Dermis microvascular lymphatic vessel endothelial cell (primary cell): ENCODE measurements around the gene ANKRD23. TPM values are rescaled to one million over a fixed set of nuclear protein-coding genes. Genes with fewer than 3 reads are reported as not detected.
"Not testable (repeated sequence)": the region's sequence is repeated elsewhere in the genome, so short reads cannot be mapped to it uniquely, and the experiment has no call there.

Source experiments
- DNase-seq, 2 donors: peaks; one replicate each; pipeline versions ENCODE4 v3.0.0 to v3.0.0-alpha.2; 2010; ENCODE audit warnings: low read depth in 2 of 2
- total RNA-seq: library from RNA; depleted of rRNA; stranded (reverse); fragments of >200 nt; gene quantifications from 2 replicates; pipeline ENCODE4 v1.2.1, GENCODE V29; 2014

The ANKRD23 gene
- total RNA-seq, 1 donor from 2014 or later, result 0.51 TPM

GRCh38 chr2:96864343-96865091 lies 20.7 kb upstream of the ANKRD23 start:
- no peak for DNase-seq

- no peak for DNase-seq
Observed at GRCh38 chr2:96863575-96864342, 19.9 kb upstream of the ANKRD23 start.

GRCh38 chr2:96863056-96863455 lies 19.2 kb upstream of the ANKRD23 start:
- DNase-seq, result not testable (repeated sequence)

GRCh38 chr2:96861074-96861473 lies 17.3 kb upstream of the ANKRD23 start:
- DNase-seq, result no peak

GRCh38 chr2:96860065-96861029 lies 16.5 kb upstream of the ANKRD23 start:
- no peak for DNase-seq

GRCh38 chr2:96859681-96860064 lies 15.9 kb upstream of the ANKRD23 start:
- no peak for DNase-seq

- no peak for DNase-seq
Observed at GRCh38 chr2:96859099-96859649, 15.4 kb upstream of the ANKRD23 start.

GRCh38 chr2:96857667-96858372 lies 14.0 kb upstream of the ANKRD23 start, which contains the start of gene ANKRD39:
TSS of gene ANKRD39 (minus strand) at chr2:96858016. CDS start at chr2:96857987, 29 bp downstream.
- peak; percentile 96 to 98 for DNase-seq

GRCh38 chr2:96856776-96857666 lies 13.2 kb upstream of the ANKRD23 start:
- peak in 1 of 2 donors; percentile 32 for DNase-seq

GRCh38 chr2:96853321-96853720 lies 9.5 kb upstream of the ANKRD23 start:
- no peak for DNase-seq

GRCh38 chr2:96852667-96853066 lies 8.8 kb upstream of the ANKRD23 start:
- no peak for DNase-seq

GRCh38 chr2:96848264-96848663 lies 4.4 kb upstream of the ANKRD23 start:
- no peak for DNase-seq

GRCh38 chr2:96847586-96847985 lies 3.8 kb upstream of the ANKRD23 start:
- no peak for DNase-seq

- no peak for DNase-seq
Observed at GRCh38 chr2:96846825-96847224, 3.0 kb upstream of the ANKRD23 start.

- DNase-seq, result no peak
Observed at GRCh38 chr2:96844405-96844808, 586 bp upstream of the ANKRD23 start.

- DNase-seq, result no peak
Observed at GRCh38 chr2:96842600-96842999, 1.2 kb downstream of the ANKRD23 start.

- no peak for DNase-seq
Observed at GRCh38 chr2:96841701-96842495, 1.9 kb downstream of the ANKRD23 start.
